Prostate gland (tissue), 2 donors: ENCODE results near the gene RNF19B.

ENCODE experiments used
- CTCF ChIP-seq, 4 experiments: fragments of 200-600 bp in 2 of 4; fragments of 450-650 bp in 2 of 4; sonication (generic) in 2 of 4; IDR thresholded peaks; 1 replicate in 3 of 4; 2 replicates in 1 of 4; pipeline ENCODE4 v1.5.1; 2016 to 2019; ENCODE audit warnings: antibody characterized with exemption in 4 of 4, mild to moderate bottlenecking in 2 of 4, moderate library complexity in 2 of 4
- POLR2A ChIP-seq: fragments of 450-650 bp; IDR thresholded peaks from one replicate; pipeline ENCODE4 v1.6.1; 2016; ENCODE audit warnings: antibody characterized with exemption, mild to moderate bottlenecking
- POLR2AphosphoS5 ChIP-seq: sonication (generic); formaldehyde crosslinking; IDR thresholded peaks from one replicate; pipeline ENCODE4 v1.6.1; 2017; ENCODE audit warnings: antibody characterized with exemption

GRCh38 chr1:32948390-32948722 is 16.3 kb downstream of the RNF19B start:
- no peak for TF ChIP-seq CTCF (IDR thresholded peaks at IDR 0.05)
- TF ChIP-seq POLR2AphosphoS5: no peak
- no peak for TF ChIP-seq POLR2A
